ENCODE data around the gene ELMO2.

DNA sequence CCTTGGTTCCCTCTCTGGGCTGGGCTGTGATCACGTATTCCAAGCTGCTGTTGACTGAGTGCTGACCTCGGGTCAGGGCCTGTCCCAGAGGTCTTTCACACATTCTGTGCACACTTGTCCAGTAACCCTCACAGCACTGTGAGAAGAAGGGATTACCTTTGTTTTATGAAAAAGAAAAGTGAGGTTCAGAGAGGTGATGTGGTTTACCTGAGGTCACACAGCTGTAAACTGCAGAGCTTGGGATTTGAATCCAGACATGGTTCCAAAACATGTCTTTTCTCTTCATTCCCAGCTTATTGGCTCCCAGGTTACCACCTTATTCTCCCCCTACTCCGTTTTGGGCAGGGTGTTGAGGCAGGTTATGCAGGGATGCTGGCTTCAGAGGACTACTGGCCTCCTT lies 69.7 kb downstream of the ELMO2 start:
- TF ChIP-seq, protein P1, sequence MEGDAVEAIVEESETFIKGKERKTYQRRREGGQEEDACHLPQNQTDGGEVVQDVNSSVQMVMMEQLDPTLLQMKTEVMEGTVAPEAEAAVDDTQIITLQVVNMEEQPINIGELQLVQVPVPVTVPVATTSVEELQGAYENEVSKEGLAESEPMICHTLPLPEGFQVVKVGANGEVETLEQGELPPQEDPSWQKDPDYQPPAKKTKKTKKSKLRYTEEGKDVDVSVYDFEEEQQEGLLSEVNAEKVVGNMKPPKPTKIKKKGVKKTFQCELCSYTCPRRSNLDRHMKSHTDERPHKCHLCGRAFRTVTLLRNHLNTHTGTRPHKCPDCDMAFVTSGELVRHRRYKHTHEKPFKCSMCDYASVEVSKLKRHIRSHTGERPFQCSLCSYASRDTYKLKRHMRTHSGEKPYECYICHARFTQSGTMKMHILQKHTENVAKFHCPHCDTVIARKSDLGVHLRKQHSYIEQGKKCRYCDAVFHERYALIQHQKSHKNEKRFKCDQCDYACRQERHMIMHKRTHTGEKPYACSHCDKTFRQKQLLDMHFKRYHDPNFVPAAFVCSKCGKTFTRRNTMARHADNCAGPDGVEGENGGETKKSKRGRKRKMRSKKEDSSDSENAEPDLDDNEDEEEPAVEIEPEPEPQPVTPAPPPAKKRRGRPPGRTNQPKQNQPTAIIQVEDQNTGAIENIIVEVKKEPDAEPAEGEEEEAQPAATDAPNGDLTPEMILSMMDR (IDR thresholded peaks at IDR 0.05): no peak
- TF ChIP-seq POLR2A (IDR thresholded peaks at IDR 0.05) (no peak), EP300 (IDR thresholded peaks at IDR 0.05) (no peak)

Data from upper lobe of left lung (tissue), 4 donors.